Measurements from ENCODE around the gene IFNL4.

- TF ChIP-seq CTCF (conservative IDR thresholded peaks at IDR 0.05 in 1 of 2, IDR thresholded peaks at IDR 0.05 in 1 of 2; ENCODE audit: low read depth in 1 of 2, low read length in 2 of 2) (no peak), EZH2 (IDR thresholded peaks at IDR 0.05; ENCODE audit: low read length, missing control alignments) (no peak)
Observed at GRCh38 chr19:39211731-39212374, 36.8 kb downstream of the IFNL4 start.

Data from fibroblast of lung (primary cell).